Calu3 (cell line): ENCODE results near the gene CIBAR2. TPM values are rescaled to one million over a fixed set of nuclear protein-coding genes. Genes with fewer than 3 reads are reported as not detected.

ENCODE experiments used
- BruUV-seq: library from RNA; stranded (reverse); fragments of 400-500 nt; replicated peaks from 2 replicates; lab custom pipeline; 2021; lab: Mats Ljungman, UMichigan
- CTCF ChIA-PET: fragments of 300-600 bp; sonication (Branson Sonifier 250); formaldehyde crosslinking; loops from one replicate; lab custom pipeline; 2022; ENCODE audit warnings: antibody characterized with exemption; lab: Charles Lee
- DNase-seq: peaks from one replicate; pipeline ENCODE4 v3.0.0; 2022
- H3K27ac Mint-ChIP-seq: one replicate; pipeline ENCODE4 v1.8.0; 2022; ENCODE audit warnings: mixed read lengths; ENCODE audit not compliant: unreplicated experiment
- H3K27me3 Mint-ChIP-seq: one replicate; pipeline ENCODE4 v1.8.0; 2022; ENCODE audit warnings: mixed read lengths; ENCODE audit not compliant: unreplicated experiment
- H3K36me3 Mint-ChIP-seq: one replicate; pipeline ENCODE4 v1.8.0; 2022; ENCODE audit warnings: mild to moderate bottlenecking, moderate library complexity, mixed read lengths; ENCODE audit not compliant: insufficient read depth, unreplicated experiment
- H3K4me1 Mint-ChIP-seq: one replicate; pipeline ENCODE4 v1.8.0; 2022; ENCODE audit warnings: mild to moderate bottlenecking, low read depth, mixed read lengths; ENCODE audit not compliant: unreplicated experiment
- H3K4me3 Mint-ChIP-seq: one replicate; pipeline ENCODE4 v1.8.0; 2022; ENCODE audit warnings: mild to moderate bottlenecking, low read depth, moderate library complexity, mixed read lengths; ENCODE audit not compliant: unreplicated experiment
- H3K9me3 Mint-ChIP-seq: one replicate; pipeline ENCODE4 v1.8.0; 2022; ENCODE audit warnings: low read depth, mixed read lengths; ENCODE audit not compliant: unreplicated experiment
- intact Hi-C: fragments of 100-400 bp; cut with micrococcal nuclease; formaldehyde crosslinking; loops from one replicate; pipeline ENCODE4 v1.10.0; 2022; ENCODE audit not compliant: unreplicated experiment
- total RNA-seq: library from RNA; stranded (reverse); gene quantifications from 2 replicates; pipeline ENCODE4 v1.2.3, GENCODE V29; 2022
- TF ChIP-seq, protein P1 (sequence below): fragments of 200-600 bp; IDR thresholded peaks from one replicate; pipeline ENCODE4 v1.8.0; 2022; ENCODE audit warnings: antibody characterized with exemption; ENCODE audit not compliant: unreplicated experiment

The CIBAR2 gene
- total RNA-seq, 1 experiment from 2014 or later: not detected

DNA sequence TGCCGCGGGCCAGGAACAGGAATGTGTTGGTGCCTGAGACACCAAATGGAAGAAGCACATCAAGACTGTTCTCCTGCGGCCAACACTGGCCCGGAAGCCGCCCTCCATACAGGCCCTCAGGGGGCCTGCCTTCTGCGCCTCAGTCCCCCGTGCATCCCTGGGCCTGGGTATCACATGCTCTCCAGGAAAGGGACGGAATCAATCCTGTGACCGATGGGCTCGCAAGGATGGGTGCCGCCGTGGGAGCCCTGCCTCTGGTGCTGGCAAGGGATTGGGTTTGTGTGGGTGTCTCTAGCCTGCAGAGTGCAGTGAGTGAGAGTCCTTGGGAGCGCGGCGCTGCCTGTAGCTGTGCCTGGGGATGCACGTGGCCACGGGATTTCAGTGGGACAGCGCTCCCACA lies 19.4 kb downstream of the CIBAR2 start:
- CTCF ChIA-PET: interaction anchor here (0.6 kb wide), 1 partner anchor 79 kb away, joined by 3 read pairs; no protein-coding TSS in a partner anchor
- BruUV-seq: no TSS peak

DNA sequence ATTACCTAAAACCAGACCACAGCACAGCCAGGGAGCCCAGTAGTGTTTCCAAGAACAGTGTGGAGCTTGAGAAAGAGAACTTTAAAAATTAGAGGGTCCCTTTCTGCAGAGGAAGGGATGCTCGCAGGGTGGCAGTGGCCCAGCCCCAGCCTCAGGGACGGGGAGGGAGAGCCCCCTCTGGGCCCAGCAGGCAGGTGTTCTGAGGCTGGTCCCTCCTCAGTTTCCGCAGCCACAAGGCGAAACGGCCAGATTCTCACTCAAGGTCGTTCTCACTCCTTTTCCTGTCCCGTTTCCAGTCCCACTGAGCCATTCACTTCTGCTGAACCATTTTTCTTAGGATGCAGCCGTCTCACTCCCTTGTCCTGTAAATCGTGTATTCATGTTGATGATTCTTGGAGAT lies 20.0 kb downstream of the CIBAR2 start:
- CTCF ChIA-PET: interaction anchor here (0.6 to 0.7 kb wide), 2 partner anchors 35 to 98 kb away, joined by 3 read pairs; no protein-coding TSS in a partner anchor
- no peak overlapping the region for H3K27ac Mint-ChIP-seq
- TF ChIP-seq, protein P1, sequence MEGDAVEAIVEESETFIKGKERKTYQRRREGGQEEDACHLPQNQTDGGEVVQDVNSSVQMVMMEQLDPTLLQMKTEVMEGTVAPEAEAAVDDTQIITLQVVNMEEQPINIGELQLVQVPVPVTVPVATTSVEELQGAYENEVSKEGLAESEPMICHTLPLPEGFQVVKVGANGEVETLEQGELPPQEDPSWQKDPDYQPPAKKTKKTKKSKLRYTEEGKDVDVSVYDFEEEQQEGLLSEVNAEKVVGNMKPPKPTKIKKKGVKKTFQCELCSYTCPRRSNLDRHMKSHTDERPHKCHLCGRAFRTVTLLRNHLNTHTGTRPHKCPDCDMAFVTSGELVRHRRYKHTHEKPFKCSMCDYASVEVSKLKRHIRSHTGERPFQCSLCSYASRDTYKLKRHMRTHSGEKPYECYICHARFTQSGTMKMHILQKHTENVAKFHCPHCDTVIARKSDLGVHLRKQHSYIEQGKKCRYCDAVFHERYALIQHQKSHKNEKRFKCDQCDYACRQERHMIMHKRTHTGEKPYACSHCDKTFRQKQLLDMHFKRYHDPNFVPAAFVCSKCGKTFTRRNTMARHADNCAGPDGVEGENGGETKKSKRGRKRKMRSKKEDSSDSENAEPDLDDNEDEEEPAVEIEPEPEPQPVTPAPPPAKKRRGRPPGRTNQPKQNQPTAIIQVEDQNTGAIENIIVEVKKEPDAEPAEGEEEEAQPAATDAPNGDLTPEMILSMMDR: no peak
- no peaks in the 10 kb centered on the region for H3K9me3 Mint-ChIP-seq
- no peak for DNase-seq
- no peaks in the 10 kb centered on the region for H3K36me3 Mint-ChIP-seq
- peaks cover 52% of the 10 kb centered on the region for H3K27me3 Mint-ChIP-seq
- intact Hi-C loops: no loop called here
- no peak overlapping the region for H3K4me3 Mint-ChIP-seq
- H3K4me1 Mint-ChIP-seq: peaks cover 9% of the 10 kb centered on the region
- BruUV-seq: no TSS peak

More for the DNA sequence above, 19.4 kb downstream of the CIBAR2 start:
- H3K4me3 Mint-ChIP-seq: no peak overlapping the region
- no peaks in the 10 kb centered on the region for H3K36me3 Mint-ChIP-seq
- no peak for DNase-seq
- no peaks in the 10 kb centered on the region for H3K9me3 Mint-ChIP-seq
- peaks cover 58% of the 10 kb centered on the region for H3K27me3 Mint-ChIP-seq
- H3K4me1 Mint-ChIP-seq: peaks cover 8% of the 10 kb centered on the region
- TF ChIP-seq, protein P1: no peak
- no peak overlapping the region for H3K27ac Mint-ChIP-seq
- intact Hi-C loops: no loop called here

DNA sequence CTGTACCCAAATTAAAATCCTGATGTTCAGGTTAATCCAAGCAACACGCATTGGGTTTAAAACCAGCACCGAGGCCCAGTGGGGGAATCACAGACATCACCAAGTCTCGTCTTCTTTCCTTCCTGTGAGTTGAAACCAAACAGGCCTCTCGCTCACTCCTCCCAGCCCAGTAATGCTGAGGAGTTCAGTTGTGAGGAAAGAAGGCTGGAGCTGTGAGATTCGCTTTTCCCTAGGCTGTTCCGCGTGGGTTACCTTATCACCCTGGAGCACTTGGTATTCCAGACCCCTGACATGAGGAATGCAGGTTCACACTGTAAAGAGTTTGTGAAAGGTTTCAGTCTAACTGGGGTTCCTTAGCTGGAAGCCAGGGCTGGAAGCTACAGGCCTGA lies 20.8 kb downstream of the CIBAR2 start:
- TF ChIP-seq, protein P1: no peak
- no peaks in the 10 kb centered on the region for H3K36me3 Mint-ChIP-seq
- intact Hi-C loops: no loop called here
- no TSS peak for BruUV-seq
- H3K27me3 Mint-ChIP-seq: peaks cover 45% of the 10 kb centered on the region
- H3K9me3 Mint-ChIP-seq: no peaks in the 10 kb centered on the region
- CTCF ChIA-PET: interaction anchor here (0.6 to 0.7 kb wide), 2 partner anchors 34 to 97 kb away, joined by 3 read pairs; no protein-coding TSS in a partner anchor
- no peak for DNase-seq
- no peak overlapping the region for H3K4me3 Mint-ChIP-seq
- H3K4me1 Mint-ChIP-seq: peaks cover 17% of the 10 kb centered on the region
- no peak overlapping the region for H3K27ac Mint-ChIP-seq

DNA sequence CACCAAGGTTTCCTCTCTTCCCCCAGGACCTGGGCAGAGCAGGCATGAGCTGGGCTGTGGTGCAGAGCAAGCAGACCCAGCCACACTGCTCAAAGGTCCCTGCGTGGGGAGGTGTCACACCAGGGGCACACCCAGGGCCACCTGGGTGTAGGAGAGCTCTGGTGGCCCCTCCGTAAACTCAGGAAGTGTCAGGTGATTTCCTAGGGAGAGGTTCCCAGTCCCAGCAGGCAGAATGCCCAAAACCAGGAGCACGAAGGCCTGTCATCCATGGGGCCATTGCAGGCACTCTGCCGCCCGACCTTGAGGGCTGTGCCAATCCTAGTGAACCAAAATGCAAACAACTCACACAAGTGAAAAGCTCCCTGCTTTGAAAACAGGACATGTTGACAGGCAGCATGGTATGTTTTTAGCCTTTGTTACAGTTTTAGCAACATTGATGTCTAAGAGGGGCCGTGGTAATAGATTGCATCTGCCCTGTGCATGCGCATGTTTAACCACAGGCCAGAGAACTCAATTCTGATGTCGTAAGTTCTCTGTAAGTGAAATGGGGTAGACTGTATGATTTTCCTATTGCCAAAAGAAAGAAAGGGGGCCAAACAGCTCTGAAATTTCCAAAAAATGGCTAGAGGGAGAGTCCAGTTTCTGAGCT lies 21.3 kb downstream of the CIBAR2 start:
- CTCF ChIA-PET: interaction anchor here (0.6 kb wide), 1 partner anchor 883 kb away, joined by 3 read pairs; no protein-coding TSS in a partner anchor

More for the DNA sequence above, 21.3 kb downstream of the CIBAR2 start:
- peaks cover 17% of the 10 kb centered on the region for H3K4me1 Mint-ChIP-seq
- no peaks in the 10 kb centered on the region for H3K9me3 Mint-ChIP-seq
- no peaks in the 10 kb centered on the region for H3K36me3 Mint-ChIP-seq
- BruUV-seq: no TSS peak
- intact Hi-C loops: no loop called here
- H3K4me3 Mint-ChIP-seq: no peak overlapping the region
- no peak for DNase-seq
- H3K27me3 Mint-ChIP-seq: peaks cover 39% of the 10 kb centered on the region
- TF ChIP-seq, protein P1: no peak
- H3K27ac Mint-ChIP-seq: no peak overlapping the region
